Keratinocyte (primary cell): ENCODE data around the gene FCGR3B.
"Not testable (repeated sequence)": the region's sequence is repeated elsewhere in the genome, so short reads cannot be mapped to it uniquely, and the experiment has no call there.

Experiments used
- EZH2 ChIP-seq: IDR thresholded peaks from one replicate; pipeline ENCODE4 v1.6.1; 2012; ENCODE audit warnings: inconsistent platforms, mild to moderate bottlenecking, low read length, moderate library complexity
- TF ChIP-seq, protein P1 (sequence below), 3 experiments: IDR thresholded peaks in 1 of 3; conservative IDR thresholded peaks in 1 of 3; optimal IDR thresholded peaks in 1 of 3; 2 replicates in 2 of 3; 3 replicates in 1 of 3; pipeline versions ENCODE3 to v1.5.1; 2011; ENCODE audit warnings: low read length in 3 of 3, mild to moderate bottlenecking in 3 of 3, moderate library complexity in 2 of 3, control low read depth in 1 of 3, inconsistent platforms in 1 of 3; ENCODE audit not compliant: insufficient read depth in 2 of 3; ENCODE audit errors: extremely low read depth in 1 of 3

- TF ChIP-seq, protein P1, sequence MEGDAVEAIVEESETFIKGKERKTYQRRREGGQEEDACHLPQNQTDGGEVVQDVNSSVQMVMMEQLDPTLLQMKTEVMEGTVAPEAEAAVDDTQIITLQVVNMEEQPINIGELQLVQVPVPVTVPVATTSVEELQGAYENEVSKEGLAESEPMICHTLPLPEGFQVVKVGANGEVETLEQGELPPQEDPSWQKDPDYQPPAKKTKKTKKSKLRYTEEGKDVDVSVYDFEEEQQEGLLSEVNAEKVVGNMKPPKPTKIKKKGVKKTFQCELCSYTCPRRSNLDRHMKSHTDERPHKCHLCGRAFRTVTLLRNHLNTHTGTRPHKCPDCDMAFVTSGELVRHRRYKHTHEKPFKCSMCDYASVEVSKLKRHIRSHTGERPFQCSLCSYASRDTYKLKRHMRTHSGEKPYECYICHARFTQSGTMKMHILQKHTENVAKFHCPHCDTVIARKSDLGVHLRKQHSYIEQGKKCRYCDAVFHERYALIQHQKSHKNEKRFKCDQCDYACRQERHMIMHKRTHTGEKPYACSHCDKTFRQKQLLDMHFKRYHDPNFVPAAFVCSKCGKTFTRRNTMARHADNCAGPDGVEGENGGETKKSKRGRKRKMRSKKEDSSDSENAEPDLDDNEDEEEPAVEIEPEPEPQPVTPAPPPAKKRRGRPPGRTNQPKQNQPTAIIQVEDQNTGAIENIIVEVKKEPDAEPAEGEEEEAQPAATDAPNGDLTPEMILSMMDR (optimal IDR thresholded peaks at IDR 0.05 in 1 of 3, IDR thresholded peaks at IDR 0.05 in 1 of 3, conservative IDR thresholded peaks at IDR 0.05 in 1 of 3; ENCODE audit: extremely low read depth in 1 of 3, insufficient read depth in 2 of 3, low read length in 3 of 3) = not testable (repeated sequence)
- not testable (repeated sequence) for TF ChIP-seq EZH2
Measured at GRCh38 chr1:161612322-161613141, 18.4 kb downstream of the FCGR3B start.
